ENCODE data around the gene TPPP2.

DNA sequence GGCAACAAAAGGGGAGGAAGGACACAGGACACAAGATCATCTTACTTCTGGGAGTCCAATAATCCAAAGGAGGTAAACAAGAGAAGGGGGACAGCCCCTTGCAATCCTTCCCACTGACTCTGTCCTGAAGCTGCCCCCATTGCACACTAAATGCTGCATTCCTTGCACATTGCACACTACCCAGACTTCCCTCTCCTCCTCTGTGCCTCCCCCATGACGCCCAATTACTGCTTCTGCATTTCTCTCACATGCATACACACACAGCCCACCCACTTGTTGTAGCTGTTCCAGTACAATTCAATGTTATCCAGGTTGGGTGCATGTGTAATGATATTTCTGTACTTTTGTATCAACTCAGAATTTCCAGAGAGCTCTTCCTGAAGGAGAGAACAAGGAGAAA, 10.7 kb upstream of the TPPP2 start:
- TF ChIP-seq, protein P1, sequence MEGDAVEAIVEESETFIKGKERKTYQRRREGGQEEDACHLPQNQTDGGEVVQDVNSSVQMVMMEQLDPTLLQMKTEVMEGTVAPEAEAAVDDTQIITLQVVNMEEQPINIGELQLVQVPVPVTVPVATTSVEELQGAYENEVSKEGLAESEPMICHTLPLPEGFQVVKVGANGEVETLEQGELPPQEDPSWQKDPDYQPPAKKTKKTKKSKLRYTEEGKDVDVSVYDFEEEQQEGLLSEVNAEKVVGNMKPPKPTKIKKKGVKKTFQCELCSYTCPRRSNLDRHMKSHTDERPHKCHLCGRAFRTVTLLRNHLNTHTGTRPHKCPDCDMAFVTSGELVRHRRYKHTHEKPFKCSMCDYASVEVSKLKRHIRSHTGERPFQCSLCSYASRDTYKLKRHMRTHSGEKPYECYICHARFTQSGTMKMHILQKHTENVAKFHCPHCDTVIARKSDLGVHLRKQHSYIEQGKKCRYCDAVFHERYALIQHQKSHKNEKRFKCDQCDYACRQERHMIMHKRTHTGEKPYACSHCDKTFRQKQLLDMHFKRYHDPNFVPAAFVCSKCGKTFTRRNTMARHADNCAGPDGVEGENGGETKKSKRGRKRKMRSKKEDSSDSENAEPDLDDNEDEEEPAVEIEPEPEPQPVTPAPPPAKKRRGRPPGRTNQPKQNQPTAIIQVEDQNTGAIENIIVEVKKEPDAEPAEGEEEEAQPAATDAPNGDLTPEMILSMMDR (IDR thresholded peaks at IDR 0.05), result no peak
- no peak for TF ChIP-seq POLR2A (IDR thresholded peaks at IDR 0.05)
